K562 (cell line): ENCODE results near the gene ZNF669. TPM values are rescaled to one million over a fixed set of nuclear protein-coding genes. Genes with fewer than 3 reads are reported as not detected.

Experiments
- BRD4 ChIP-seq: fragments of 200-600 bp; sonication (generic); IDR thresholded peaks from 2 replicates; pipeline ENCODE4 v1.6.1; 2017; ENCODE audit warnings: inconsistent platforms
- GATAD2B ChIP-seq: fragments of 450-650 bp; IDR thresholded peaks from 2 replicates; pipeline ENCODE4 v1.6.1; 2017; ENCODE audit warnings: mild to moderate bottlenecking, borderline replicate concordance
- HMGN3 ChIP-seq: IDR thresholded peaks from 2 replicates; pipeline ENCODE4 v1.6.1; 2011; ENCODE audit warnings: borderline replicate concordance, low read depth, mild to moderate bottlenecking, mixed read lengths, low read length; ENCODE audit not compliant: insufficient read length; ENCODE audit errors: extremely low read depth
- JUN ChIP-seq, 2 experiments: sonication (generic) in 1 of 2; formaldehyde crosslinking in 1 of 2; IDR thresholded peaks; 2 replicates each; pipeline versions ENCODE4 v1.6.1 to v1.8.0; 2012 to 2022; ENCODE audit warnings: borderline replicate concordance in 2 of 2, mild to moderate bottlenecking in 2 of 2, improper control_type of control experiment in 1 of 2, low read depth in 1 of 2, low read length in 1 of 2, missing genetic modification reagents in 1 of 2
- MTA3 ChIP-seq: fragments of 450-650 bp; formaldehyde crosslinking; IDR thresholded peaks from 2 replicates; pipeline ENCODE4 v1.6.1; 2017; ENCODE audit warnings: mild to moderate bottlenecking, borderline replicate concordance
- NBN ChIP-seq: fragments of 450-650 bp; IDR thresholded peaks from 2 replicates; pipeline ENCODE4 v1.6.1; 2016; ENCODE audit warnings: low read depth, mild to moderate bottlenecking
- NCOA1 ChIP-seq: fragments of 450-650 bp; IDR thresholded peaks from 2 replicates; pipeline ENCODE4 v1.6.1; 2016; ENCODE audit warnings: low read depth
- NEUROD1 ChIP-seq: fragments of 150-350 bp; IDR thresholded peaks from 2 replicates; pipeline ENCODE4 v1.6.1; 2014; ENCODE audit warnings: borderline replicate concordance, low read length, low read depth; ENCODE audit not compliant: partially characterized antibody
- NFATC3 ChIP-seq: fragments of 450-650 bp; IDR thresholded peaks from 2 replicates; pipeline ENCODE4 v1.6.1; 2017; ENCODE audit warnings: mild to moderate bottlenecking
- TRIM24 ChIP-seq, 2 experiments: fragments of 450-650 bp; IDR thresholded peaks; 2 replicates each; pipeline ENCODE4 v1.6.1; 2016
- ZBTB1 ChIP-seq: sonication (generic); formaldehyde crosslinking; IDR thresholded peaks from 2 replicates; pipeline ENCODE4 v1.8.1; 2023; ENCODE audit warnings: missing genetic modification reagents, low read depth, mild to moderate bottlenecking, borderline replicate concordance
- ZNF41 ChIP-seq: fragments of 250-450 bp; sonication (Bioruptor Pico); conservative IDR thresholded peaks from 2 replicates; pipeline ENCODE4 v1.4.0; 2020; ENCODE audit warnings: mild to moderate bottlenecking
- polyA plus RNA-seq, 8 experiments: library from polyadenylated mRNA; depleted of rRNA in 4 of 8; stranded (reverse) in 5 of 8; unstranded in 3 of 8; fragments of >200 nt; fragmentation: Nextera tagmentation in 2 of 8; fragmentation: Illumina TruSeq in 1 of 8; extraction: Ambion mirVana in 2 of 8; extraction: Trizol in 1 of 8; gene quantifications; 2 replicates each; pipeline versions ENCODE4 v1.2.1 to v1.2.3, GENCODE V29; 2011 to 2014; ENCODE audit warnings: inconsistent platforms in 1 of 8, missing spikeins in 1 of 8
- total RNA-seq, 7 experiments: library from RNA; depleted of rRNA in 6 of 7; stranded (reverse); fragments of >200 nt in 6 of 7; fragmentation: Illumina TruSeq in 2 of 7; extraction: Trizol in 2 of 7; gene quantifications; 2 replicates each; pipeline versions ENCODE4 v1.2.1 to v1.2.3, GENCODE V29; 2011 to 2021; ENCODE audit warnings: low replicate concordance in 1 of 7
- TF ChIP-seq, protein P1 (sequence below), 2 experiments: fragments of 450-650 bp in 1 of 2; sonication (generic) in 1 of 2; formaldehyde crosslinking in 1 of 2; IDR thresholded peaks; 2 replicates each; pipeline versions ENCODE4 v1.7.1 to v1.9.0; 2016 to 2022; ENCODE audit warnings: inconsistent platforms in 1 of 2, mild to moderate bottlenecking in 1 of 2, missing genetic modification reagents in 1 of 2
- TF ChIP-seq, protein P2 (sequence below), 2 experiments: fragments of 450-650 bp; conservative IDR thresholded peaks; 2 replicates each; pipeline ENCODE4 v1.6.1; 2017; ENCODE audit warnings: mild to moderate bottlenecking in 2 of 2, moderate library complexity in 2 of 2

Gene ZNF669
- total and polyA plus RNA-seq, 9 of the 15 experiments (the other 6 are each of a cell fraction or from before 2014, with no cell fraction given): 5.3 to 18.3 (median 10.2) TPM

DNA sequence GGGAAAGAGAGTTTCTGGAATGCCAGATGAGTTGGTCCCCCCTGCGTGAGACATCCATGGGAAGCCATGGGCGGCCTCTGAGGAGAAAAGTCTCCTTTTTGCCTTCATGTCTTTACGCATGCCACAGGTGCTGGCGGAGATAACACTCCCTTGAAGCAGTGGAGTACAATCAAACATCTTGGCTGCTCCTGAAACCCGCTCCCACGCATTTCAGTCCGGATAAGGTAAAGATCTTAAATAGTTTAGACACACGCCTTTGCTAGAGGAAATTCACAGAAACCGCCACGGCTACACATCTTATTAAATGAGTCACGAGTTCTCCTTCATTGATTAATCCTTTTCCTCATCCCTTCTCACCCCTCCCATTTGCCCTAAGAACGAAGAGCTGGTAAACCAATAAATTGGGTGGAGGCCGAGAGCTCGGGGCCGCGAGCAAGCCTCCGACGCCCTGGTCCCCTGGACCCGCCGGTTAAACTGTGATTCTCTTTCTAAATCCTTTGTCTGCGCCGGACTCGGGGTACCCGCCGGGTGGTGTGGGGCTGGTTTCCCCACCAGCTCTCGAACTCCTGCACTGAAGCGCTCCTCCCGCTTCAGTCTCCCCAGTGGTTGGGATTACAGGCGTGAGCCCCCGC lies 6.6 kb upstream of the ZNF669 start (continued):
- TF ChIP-seq, protein P1, sequence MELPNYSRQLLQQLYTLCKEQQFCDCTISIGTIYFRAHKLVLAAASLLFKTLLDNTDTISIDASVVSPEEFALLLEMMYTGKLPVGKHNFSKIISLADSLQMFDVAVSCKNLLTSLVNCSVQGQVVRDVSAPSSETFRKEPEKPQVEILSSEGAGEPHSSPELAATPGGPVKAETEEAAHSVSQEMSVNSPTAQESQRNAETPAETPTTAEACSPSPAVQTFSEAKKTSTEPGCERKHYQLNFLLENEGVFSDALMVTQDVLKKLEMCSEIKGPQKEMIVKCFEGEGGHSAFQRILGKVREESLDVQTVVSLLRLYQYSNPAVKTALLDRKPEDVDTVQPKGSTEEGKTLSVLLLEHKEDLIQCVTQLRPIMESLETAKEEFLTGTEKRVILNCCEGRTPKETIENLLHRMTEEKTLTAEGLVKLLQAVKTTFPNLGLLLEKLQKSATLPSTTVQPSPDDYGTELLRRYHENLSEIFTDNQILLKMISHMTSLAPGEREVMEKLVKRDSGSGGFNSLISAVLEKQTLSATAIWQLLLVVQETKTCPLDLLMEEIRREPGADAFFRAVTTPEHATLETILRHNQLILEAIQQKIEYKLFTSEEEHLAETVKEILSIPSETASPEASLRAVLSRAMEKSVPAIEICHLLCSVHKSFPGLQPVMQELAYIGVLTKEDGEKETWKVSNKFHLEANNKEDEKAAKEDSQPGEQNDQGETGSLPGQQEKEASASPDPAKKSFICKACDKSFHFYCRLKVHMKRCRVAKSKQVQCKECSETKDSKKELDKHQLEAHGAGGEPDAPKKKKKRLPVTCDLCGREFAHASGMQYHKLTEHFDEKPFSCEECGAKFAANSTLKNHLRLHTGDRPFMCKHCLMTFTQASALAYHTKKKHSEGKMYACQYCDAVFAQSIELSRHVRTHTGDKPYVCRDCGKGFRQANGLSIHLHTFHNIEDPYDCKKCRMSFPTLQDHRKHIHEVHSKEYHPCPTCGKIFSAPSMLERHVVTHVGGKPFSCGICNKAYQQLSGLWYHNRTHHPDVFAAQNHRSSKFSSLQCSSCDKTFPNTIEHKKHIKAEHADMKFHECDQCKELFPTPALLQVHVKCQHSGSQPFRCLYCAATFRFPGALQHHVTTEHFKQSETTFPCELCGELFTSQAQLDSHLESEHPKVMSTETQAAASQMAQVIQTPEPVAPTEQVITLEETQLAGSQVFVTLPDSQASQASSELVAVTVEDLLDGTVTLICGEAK (IDR thresholded peaks at IDR 0.05): 0 out of 2 replicates have a peak, but pooled peaks have one; percentile 3
- TF ChIP-seq, protein P1 (CRISPR knock-in tag; IDR thresholded peaks at IDR 0.05): no peak
- TF ChIP-seq NBN (peak; percentile 85), NCOA1 (peak; percentile 69; the same call in 1 of the 2 replicates), ZBTB1 (CRISPR knock-in tag) (peak; percentile 8; the same call in 1 of the 2 replicates), GATAD2B (peak; percentile 72), HMGN3 (peak; percentile 29), ZNF41 (no peak), JUN (IDR thresholded peaks at IDR 0.05; ENCODE audit: borderline replicate concordance, low read depth, low read length) (no peak), JUN (CRISPR knock-in tag; IDR thresholded peaks at IDR 0.05; ENCODE audit: borderline replicate concordance) (0 out of 2 replicates have a peak, but pooled peaks have one; percentile 47), BRD4 (no peak), TRIM24 (IDR thresholded peaks at IDR 0.05) (peak; percentile 77 to 87), MTA3 (peak; percentile 64), NFATC3 (no peak), NEUROD1 (peak; percentile 34)
- TF ChIP-seq, protein P2, sequence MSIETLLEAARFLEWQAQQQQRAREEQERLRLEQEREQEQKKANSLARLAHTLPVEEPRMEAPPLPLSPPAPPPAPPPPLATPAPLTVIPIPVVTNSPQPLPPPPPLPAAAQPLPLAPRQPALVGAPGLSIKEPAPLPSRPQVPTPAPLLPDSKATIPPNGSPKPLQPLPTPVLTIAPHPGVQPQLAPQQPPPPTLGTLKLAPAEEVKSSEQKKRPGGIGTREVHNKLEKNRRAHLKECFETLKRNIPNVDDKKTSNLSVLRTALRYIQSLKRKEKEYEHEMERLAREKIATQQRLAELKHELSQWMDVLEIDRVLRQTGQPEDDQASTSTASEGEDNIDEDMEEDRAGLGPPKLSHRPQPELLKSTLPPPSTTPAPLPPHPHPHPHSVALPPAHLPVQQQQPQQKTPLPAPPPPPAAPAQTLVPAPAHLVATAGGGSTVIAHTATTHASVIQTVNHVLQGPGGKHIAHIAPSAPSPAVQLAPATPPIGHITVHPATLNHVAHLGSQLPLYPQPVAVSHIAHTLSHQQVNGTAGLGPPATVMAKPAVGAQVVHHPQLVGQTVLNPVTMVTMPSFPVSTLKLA (conservative IDR thresholded peaks at IDR 0.05): 0 out of 4 replicates have a peak, but pooled peaks of 1 of the 2 experiments have one; percentile 29
